GM20000 (cell line): ENCODE measurements around the gene C1orf21.

Experiments used
- DNase-seq: peaks from one replicate; pipeline ENCODE4 v3.0.0; 2012; ENCODE audit warnings: low spot score
- TF ChIP-seq, protein P1 (sequence below): IDR thresholded peaks from 2 replicates; pipeline ENCODE4 v1.5.1; 2012; ENCODE audit warnings: mild to moderate bottlenecking, control low read depth; ENCODE audit errors: extremely low read depth, missing control alignments

Gene C1orf21

DNA sequence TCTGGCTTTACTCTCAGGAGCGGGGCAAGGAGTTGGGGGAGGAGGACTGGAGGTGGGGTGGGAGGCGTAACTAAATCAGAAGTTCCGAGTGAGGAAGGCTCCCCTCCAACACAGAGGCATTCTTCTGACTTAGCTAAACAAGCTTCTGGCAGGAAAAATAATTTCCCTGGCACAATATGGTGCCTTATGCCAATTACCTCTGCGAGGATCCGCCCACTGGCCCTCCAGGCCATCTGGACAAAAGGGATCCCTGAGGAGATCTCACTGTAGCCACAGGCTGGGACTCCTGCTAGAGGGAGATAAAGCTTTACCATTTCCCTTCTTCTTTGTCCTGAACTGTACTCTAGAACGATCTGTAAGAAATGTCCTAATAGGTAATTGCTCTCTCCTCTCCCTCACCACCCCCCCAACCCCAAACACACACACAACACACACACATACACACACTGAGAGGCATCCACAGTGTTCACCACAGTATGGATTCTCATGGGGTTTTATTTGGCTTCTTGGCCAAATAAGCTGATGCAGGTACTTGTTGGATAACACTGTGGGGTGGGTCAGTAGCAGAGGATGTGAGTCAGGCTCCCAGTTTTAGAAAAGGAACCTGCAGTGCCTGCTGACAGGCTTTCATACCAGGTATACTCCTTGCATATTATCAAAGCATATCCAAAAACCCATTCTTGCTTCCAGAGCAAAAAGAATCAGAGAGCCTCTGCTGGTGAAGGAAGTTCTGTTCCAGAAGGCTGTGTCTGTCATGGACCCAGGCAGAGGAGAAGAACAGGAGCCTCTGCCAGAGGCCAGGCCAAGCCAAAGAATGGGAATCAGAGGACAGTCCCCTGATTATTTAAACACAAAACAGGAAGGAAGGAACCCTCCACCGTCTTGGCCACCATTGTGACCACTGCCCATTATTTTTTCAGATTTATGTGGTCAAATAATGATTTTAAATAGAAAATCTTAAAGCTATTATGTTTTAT lies 169.1 kb downstream of the C1orf21 start:
- TF ChIP-seq, protein P1, sequence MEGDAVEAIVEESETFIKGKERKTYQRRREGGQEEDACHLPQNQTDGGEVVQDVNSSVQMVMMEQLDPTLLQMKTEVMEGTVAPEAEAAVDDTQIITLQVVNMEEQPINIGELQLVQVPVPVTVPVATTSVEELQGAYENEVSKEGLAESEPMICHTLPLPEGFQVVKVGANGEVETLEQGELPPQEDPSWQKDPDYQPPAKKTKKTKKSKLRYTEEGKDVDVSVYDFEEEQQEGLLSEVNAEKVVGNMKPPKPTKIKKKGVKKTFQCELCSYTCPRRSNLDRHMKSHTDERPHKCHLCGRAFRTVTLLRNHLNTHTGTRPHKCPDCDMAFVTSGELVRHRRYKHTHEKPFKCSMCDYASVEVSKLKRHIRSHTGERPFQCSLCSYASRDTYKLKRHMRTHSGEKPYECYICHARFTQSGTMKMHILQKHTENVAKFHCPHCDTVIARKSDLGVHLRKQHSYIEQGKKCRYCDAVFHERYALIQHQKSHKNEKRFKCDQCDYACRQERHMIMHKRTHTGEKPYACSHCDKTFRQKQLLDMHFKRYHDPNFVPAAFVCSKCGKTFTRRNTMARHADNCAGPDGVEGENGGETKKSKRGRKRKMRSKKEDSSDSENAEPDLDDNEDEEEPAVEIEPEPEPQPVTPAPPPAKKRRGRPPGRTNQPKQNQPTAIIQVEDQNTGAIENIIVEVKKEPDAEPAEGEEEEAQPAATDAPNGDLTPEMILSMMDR = no peak
- no peak for DNase-seq

DNA sequence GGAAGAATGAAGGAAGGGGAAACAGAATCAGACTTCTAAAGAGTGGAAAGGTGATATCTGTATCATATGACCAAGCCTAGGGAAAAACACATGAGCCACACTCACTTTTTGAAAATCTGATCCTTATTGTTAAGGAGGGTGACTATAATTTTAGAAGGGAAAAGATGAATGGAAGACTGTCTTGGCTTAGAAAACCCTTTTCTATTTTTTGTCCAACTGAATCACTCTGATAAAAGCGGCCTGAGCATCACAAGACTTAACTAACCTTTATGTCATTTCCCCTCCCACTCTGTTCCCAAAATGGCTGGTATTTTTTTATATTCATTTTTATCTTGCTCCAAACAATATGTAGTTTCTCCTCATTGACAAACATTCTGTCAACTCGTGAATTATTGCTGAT lies 169.8 kb downstream of the C1orf21 start:
- TF ChIP-seq, protein P1 = no peak
- DNase-seq = no peak

DNA sequence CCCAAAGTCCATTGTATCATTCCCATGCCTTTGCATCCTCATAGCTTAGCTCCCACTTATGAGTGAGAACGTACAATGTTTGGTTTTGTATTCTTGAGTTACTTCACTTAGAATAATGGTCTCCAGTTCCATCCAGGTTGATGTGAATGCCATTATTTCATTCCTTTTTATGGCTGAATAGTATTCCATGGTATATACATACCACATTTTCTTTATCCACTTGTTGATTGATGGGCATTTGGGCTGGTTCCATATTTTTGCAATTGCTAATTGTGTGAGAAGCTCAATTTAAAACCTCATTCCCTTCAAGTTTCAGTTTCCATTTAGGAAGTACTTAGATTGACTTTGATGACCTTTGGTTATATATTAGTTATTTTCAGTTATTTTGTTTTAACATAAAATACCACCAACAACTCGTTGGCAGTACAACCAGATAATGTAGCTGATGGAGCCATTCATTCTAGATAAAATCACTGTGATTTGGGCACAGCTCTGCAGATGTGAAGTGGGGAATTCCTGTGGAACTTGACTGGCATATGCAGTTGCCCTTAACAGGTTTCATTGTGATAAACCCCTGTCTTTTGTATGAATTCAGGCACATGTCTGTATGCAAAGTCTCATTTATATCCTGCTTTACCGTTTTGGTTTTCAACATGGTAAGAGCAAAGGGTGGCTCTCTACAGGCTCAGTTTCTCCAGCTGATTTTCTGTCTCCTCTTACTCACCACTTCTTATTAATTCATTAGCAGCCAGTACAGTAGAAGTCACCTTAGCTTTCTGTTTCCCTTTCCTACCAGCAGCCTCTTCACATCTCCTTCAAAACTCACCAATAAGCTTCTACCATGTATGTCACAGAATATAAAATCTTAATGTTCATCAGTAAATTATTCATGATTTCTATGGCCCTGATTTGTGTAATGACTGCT lies 170.9 kb downstream of the C1orf21 start:
- DNase-seq = no peak
- TF ChIP-seq, protein P1 = no peak

DNA sequence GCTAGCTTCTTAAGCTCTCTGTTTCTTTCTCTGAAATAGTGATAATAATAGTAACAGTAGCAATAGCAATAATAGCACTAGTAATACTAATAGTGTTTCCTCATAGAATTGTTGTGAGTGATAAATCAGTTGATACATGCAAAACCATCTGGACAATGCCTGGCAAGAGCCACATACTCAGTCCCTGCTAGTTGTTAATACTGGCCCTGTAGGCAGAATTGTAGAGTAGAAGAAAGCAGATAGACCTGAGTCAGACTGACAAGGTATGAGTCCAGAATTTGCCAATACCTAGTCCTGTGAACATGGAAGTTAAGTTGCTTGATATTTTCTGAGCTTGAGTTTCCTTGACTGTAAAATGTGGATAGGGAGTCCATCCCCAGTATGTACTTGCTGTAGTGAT lies 171.9 kb downstream of the C1orf21 start:
- no peak for DNase-seq
- TF ChIP-seq, protein P1 = no peak

DNA sequence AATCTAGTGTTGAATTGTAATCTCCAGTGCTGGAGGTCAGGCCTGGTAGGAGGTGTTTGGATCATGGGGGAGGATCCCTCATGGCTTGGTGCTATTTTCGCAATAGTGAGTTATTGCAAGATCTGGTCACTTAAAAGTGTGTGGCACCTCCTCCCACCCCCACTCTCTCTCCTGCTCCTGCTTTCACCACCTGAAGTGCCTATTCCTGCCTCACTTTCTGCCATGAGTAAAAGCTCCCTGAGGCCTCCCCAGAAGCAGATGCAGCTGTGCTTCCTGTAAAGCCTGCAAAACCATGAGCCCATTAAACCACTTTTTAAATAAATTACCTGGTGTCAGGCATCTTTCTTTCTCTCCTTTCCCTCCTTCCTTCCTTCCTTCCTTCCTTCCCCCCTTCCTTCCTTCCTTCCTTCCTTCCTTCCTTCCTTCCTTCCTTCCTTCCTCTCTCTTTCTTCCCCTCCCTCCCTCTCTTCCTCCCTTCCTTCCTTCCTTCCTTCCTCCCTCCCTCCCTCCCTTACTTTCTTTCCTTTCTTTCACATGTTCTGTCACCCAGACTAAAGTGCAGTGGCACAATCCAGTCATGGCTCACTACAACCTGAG lies 172.4 kb downstream of the C1orf21 start:
- TF ChIP-seq, protein P1 = no peak
- no peak for DNase-seq

- no peak for DNase-seq
- TF ChIP-seq, protein P1 = no peak
These were observed 176.0 kb downstream of the C1orf21 start for GRCh38 chr1:184562806-184563205.
